ENCODE results near the gene SH3YL1.

SH3YL1 gene

DNA sequence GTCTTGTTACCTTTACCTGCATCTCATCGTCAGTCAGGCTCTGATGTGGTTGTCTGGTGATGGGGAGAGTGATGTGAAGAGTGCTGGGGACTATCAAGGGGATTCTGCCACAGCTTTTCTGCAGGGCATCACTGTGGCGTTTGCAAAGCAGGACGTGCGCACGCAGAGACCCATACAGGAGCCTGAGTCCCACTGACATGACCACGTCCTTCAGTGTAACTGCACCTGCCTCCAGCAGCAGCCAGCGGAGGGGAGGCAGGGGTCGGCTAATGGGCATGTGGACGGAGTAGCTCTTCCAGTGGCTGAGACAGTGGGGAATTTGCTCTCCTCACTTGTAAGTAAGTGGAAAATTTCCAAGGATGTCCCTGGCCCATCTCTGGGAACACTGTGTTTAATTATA, 17.5 kb upstream of the SH3YL1 start:
- DNase-seq (ENCODE audit: low spot score) = no peak

DNA sequence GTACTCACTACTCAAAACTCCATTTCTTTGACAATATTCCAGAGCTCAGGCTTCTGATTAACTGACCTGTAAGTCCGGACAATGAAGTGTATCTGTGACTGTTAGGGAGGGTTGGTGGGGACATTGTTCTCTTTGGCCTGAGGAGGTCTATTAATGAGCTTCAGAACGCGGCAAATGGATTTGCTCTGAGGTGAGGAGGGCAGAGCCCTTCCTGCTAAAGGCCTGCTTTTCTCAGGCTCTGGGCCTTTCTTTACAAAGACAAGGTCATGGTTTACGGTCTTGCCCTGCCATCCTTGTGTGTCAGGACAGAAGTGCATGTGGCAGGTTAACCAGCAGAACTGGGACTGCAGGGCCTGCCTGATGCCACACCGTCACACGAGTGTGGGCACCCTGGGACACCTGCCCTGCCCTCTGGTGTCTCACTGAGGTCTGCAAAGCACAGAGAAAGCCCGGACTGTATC, 16.8 kb upstream of the SH3YL1 start:
- DNase-seq (ENCODE audit: low spot score) = no peak

- no peak for DNase-seq (ENCODE audit: low spot score)
These were observed 16.3 kb upstream of the SH3YL1 start for GRCh38 chr2:279956-280649.

DNA sequence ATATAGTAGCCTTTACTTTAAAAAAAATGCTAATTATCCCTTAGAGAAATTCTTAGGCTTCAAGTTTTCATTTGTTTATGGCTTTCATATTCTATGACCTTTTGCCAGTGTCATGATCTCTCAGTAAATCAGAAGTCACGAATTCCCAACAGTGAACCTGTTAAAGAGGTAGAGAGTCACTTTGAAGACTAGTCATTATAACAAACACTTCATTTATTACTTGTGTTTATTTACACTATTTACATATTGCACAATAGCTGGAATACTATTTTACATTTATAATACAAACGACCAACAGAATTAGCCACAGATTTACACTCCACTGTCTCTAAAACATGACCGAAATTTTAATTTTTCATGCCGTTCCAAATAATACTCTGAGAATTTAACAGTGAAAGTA, 15.5 kb upstream of the SH3YL1 start:
- no peak for DNase-seq (ENCODE audit: low spot score)

GRCh38 chr2:278927-279320, 15.1 kb upstream of the SH3YL1 start:
- no peak for DNase-seq (ENCODE audit: low spot score)

DNA sequence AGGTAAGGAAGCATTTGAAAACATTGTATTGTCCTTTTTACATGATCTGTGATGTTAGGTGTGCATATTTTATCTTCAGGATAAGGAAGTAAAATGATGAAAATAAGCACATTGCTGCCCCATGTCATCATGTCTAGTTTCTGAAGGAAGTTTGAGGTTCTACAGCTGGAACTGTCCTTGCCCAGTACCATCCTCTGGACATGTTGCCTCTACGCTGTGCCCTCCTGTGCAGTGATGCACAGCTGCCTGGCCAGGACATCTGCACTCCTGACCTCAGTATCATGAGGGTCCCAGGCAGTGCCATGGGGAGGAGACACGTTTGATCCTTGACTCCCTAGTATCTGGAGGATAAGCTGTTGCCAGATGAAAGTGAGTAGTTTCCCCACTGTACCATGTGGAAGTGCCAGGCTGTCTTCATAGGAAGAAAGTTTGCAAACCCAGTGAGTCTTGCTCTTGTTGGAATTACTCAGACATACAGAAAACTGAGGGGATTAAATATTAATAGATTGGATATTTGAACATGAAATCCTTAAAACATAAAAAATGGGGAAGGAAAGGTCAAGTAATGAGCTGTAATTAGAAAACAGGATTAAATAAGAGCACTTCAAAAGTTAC, 14.6 kb upstream of the SH3YL1 start:
- no peak for DNase-seq (ENCODE audit: low spot score)

GRCh38 chr2:275466-275865, 11.6 kb upstream of the SH3YL1 start:
- no peak for DNase-seq (ENCODE audit: low spot score)

DNA sequence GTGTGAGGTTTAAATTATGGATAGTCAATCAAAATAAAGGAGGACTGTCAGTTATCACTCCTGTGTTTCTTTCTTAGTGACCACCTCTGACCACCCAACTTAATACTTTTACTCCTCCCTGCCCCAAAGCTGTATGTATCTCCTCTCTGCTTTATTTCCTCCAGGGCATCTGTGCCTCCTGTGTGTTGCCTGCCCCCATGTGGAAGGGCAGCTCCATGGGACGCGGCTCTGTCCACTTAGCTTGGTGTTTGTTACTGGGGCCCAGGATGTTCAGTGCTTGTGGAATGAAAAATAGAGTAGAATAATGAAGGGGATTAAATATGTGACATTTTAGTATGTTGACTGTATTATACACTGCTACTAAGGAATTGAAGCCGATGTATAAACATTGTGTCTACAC, 10.7 kb upstream of the SH3YL1 start:
- no peak for DNase-seq (ENCODE audit: low spot score)

- DNase-seq (ENCODE audit: low spot score) = no peak
These were observed 9.5 kb upstream of the SH3YL1 start for GRCh38 chr2:273333-273732.

DNA sequence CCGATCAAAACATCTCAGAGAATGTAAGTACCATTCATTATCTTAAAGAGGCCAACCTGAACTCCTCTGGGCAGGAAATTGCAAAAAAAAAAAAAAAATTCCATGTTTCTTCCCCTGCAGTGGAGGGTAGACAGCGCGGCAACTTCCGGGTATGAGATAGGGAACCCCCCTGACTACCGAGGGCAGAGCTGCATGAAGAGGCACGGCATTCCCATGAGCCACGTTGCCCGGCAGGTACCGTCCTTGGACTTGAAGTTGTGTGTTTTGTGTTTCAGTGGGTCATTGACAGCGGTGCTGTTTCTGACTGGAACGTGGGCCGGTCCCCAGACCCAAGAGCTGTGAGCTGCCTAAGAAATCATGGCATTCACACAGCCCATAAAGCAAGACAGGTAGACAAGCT, 8.1 kb upstream of the SH3YL1 start:
- no peak for DNase-seq (ENCODE audit: low spot score)

DNA sequence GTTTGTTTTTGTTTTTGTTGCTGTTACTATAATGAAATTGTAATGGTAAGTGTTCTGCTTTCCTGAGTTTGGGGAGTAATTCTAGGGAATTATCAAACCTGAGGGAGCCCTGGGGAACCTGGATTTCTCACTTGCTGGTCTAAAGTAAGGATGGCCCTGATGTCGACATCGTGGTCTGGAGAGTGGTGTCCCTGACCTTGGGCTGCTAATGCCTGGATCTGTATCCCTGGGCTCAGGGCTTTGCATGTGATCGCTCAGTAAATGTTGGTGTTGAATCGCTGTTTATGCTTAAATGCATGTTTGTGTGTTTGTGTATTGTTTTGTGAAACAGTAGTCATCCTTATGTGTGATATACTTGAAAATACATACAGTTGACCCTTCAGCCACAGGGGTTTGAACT, 7.0 kb upstream of the SH3YL1 start:
- DNase-seq (ENCODE audit: low spot score) = no peak

DNA sequence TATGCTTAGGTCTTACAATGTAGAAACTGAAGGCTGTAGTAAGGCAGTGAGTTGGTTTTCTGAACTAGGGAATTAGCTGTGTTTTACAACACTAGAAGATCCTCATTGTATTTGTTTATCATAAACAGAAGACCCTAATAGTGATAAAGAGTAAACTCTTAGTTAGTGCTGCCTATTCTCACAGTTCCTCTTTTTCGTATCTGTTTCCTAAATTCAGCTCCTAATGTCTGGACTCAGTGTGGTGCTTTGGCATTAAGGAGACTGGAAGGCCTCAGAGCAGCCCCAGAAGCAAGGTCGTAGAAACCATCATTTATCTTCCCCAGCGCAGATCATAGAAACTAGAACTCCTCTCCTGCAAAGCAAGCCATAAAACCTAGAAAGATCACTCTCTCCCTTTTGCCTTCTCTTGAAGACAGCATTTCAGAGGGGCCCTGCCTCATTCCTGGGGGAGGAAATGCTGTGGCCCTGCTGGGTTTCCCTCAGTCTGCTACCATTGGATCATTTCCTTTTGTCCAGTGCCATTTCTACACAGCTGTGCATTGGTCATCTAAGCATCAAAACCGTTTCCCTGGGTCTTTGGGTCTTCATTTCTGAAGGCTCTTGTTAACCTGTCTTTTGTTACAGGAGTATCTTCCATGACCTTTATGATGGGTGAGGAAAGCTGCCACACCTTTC, 5.7 kb upstream of the SH3YL1 start:
- DNase-seq (ENCODE audit: low spot score) = no peak

GRCh38 chr2:268323-268722, 4.5 kb upstream of the SH3YL1 start:
- no peak for DNase-seq (ENCODE audit: low spot score)

GRCh38 chr2:264493-265468, 949 bp upstream of the SH3YL1 start, which contains the start of gene ACP1:
TSS of gene ACP1 (plus strand) at chr2:264947. CDS start at chr2:264965, 18 bp downstream.
- DNase-seq (ENCODE audit: low spot score) = peak; percentile 97

- DNase-seq (ENCODE audit: low spot score) = no peak
These were observed 652 bp downstream of the SH3YL1 start for GRCh38 chr2:263022-263738.

DNA sequence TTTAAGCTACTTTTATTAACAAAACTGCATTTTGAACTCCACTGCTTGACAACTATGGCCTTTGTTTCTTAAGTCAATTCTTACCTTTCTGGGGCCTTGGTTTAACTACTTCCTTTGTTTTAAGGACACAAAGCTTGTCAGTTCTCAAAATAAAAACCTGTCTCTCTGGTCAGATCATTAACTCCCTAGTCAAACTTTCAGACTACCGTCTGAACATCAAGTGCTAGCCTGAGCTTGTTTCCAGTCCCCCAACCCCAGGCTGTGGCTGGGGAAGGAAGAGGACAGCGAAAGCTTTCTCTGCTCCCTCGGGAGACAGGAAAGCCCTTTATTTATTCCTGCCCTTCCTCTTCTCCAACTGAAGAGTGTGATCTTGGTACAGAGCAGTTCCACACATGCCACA, 1.7 kb downstream of the SH3YL1 start:
- no peak for DNase-seq (ENCODE audit: low spot score)

- no peak for DNase-seq (ENCODE audit: low spot score)
These were observed 3.2 kb downstream of the SH3YL1 start for GRCh38 chr2:260507-261161.

DNA sequence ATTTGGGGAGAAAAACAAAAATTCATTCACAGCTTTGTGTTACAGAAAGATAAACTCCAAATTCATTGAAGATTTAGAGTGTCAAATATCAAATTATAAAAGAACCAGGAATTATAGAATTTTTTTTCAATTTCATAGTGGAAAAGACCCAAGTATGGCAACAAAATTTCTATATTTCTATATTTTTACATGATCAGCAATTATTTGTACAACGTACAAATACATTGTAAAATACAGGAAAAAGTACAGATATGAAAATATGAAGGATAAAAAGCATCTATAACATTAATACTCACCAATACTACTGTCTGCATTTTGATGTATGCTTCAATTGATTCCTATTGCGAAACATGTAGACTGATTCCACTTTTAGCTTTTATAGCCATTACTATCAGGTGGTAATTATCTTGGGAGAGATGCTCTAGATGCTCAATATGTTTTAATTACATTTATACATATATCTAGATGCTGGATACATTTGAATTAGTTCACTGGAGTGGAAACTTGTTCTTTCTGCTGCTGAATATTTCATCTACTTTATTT, 4.0 kb downstream of the SH3YL1 start:
- no peak for DNase-seq (ENCODE audit: low spot score)

- no peak for DNase-seq (ENCODE audit: low spot score)
These were observed 4.9 kb downstream of the SH3YL1 start for GRCh38 chr2:258933-259332.

- no peak for DNase-seq (ENCODE audit: low spot score)
These were observed 6.0 kb downstream of the SH3YL1 start for GRCh38 chr2:257842-258241.

- DNase-seq (ENCODE audit: low spot score) = no peak
These were observed 6.4 kb downstream of the SH3YL1 start for GRCh38 chr2:257429-257828.

All from SW480 (cell line).